NCI-H1436 treated with DMSO at 0.1 percent for 48 hours (cell line): ENCODE results near the gene NTN5.

Source experiments
- DNase-seq: peaks from one replicate; lab custom pipeline; 2025; lab: John Stamatoyannopoulos, UW

The NTN5 gene

DNA sequence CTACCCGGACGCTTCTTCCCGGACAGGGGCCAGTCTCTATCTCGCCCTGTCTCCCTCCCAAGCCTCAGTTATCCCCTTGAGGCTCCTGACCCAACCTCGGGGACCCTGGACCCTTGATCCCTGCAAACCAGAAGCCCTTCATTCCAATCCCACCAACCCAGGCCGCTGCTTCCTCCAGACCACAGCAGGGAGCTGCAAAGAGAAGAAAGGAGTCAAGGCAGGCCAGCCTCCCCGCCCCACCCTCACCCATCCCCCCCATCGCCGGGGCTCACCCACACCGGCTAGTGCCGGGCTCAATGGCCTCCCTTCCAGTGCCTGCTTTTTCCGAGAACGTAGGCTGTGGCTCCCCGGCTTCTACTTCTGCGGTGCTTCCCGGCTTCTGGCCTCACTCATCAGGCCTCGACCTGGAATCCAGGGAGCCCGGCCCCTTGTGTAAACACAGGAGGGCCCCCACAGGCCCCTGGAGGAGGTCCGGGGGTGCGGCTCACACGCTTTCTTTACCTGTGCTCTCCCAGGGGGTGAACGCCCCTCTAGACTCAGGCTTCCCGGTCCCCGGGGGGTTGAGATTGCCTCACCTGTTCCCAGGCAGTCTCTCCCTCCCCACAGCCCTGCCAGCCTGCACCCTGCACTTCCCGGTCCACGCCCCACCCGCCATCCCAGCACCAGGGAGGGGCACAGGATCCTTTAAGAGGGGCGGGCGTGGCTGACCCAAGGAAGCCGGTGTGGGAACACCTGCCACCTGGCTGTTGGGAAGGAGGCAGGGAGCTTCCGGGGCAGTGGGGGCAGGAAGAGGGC, 58.2 kb downstream of the NTN5 start, which contains the start of gene FAM83E:
FAM83E (minus strand) TSS at position 641 of the 795 bp plus-strand sequence. CDS start 1,704 bp downstream, outside the sequence.
- no peak for DNase-seq

DNA sequence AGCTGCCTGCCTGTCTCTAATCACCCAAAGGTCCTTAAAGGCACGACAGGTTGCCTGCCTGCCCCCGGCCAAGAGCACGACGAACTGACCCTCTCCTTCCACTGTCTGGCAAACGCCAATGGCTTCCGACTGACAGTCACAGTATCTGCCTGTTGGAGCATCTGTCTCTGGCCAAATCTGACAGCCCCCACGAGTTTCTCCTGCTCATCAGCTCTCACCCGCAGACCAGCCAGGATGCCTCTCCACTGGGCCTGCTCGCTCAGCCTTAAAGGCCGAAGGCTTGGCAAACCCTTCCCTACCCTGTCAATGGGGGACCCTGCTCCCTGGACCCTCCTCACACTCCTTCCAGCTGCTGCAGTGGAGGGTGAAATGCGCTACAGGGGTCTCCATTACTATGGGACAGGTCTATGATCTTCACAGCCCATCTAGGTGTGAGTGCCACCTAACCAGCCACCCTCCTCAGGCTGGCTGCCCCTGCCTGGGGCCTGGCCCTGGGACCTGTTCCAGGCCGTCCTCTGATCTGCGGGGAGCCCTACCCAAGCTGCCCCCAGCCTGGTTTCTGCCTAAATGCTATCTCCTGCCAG, 58.9 kb downstream of the NTN5 start:
- no peak for DNase-seq

DNA sequence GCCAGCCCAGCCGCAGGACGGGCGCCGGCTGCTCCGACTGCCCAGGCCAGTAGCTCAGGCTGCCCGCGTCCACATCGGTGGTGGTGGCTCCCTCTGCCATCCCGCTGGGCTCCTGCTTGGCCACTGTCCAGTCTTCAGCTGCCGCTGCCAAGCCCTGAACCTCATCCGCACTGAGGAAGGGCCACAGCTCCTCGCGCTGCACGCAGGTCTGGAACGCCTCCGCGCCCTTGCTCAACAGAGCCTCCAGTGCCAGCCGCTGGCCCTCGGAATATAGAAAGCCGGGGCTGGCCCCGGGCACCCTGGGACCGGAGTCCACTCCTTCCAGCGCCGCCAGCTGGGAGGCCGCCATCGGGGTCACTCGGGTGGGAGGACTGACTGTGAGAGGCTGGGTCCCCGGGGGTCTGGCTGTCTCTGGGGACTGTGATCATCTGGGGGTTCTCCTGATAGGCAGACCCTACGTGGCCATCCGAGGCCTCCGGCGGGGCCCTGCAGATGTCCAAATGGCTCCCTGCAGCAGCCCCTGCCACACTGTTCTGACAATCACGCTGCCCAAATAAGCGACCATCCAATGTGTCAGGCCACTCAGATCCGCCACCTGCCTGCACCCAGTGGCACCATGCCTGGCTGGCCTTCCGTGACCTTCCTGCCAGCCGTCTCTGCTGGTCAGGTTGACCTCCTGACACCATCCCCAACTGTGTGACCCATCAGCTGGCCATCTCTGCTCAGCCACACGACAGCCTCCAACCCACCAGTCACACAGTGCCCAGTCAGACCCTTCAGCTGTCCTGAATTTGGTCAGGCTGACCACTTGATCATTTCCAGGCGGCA, 59.6 kb downstream of the NTN5 start:
- no peak for DNase-seq

DNA sequence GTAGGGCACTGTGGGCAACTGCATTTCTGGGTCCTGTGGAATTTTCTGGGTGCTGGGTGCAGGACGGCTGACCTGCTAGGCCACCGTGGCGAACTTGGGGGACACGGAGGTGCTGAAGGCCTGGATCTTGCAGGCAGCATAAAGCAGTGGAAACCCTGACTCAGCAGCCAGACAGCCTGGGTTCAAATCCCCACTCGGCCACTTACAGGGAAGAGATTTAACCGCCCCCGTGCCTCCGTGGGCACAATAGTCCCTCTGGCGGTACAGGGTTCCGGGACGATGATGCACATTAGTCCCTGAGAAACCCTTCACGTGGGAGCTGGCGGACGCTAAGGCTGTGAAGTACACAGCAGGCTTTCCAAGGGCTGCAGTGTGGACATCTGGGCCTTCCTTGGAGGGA, 60.9 kb downstream of the NTN5 start:
- no peak for DNase-seq
